Endothelial cell of umbilical vein (primary cell): ENCODE data around the gene ZDHHC13. TPM values are rescaled to one million over a fixed set of nuclear protein-coding genes. Genes with fewer than 3 reads are reported as not detected.

Experiments
- Bru-seq: library from RNA; stranded (reverse); fragments of 400-500 nt; gene quantifications from one replicate; lab custom pipeline; 2021; lab: Mats Ljungman, UMichigan
- BruChase-seq, 2 experiments: library from RNA; stranded (reverse); fragments of 400-500 nt; gene quantifications; one replicate each; lab custom pipeline; 2021; lab: Mats Ljungman, UMichigan
- BruUV-seq: library from RNA; stranded (reverse); fragments of 400-500 nt; replicated peaks from 2 replicates; lab custom pipeline; 2021; lab: Mats Ljungman, UMichigan
- CTCF ChIA-PET: fragments of 300-600, 350-600 bp; sonication (Branson Sonifier 250); formaldehyde crosslinking; loops from one replicate; lab custom pipeline; 2021; ENCODE audit warnings: antibody characterized with exemption, inconsistent platforms; lab: Charles Lee
- POLR2A ChIA-PET: fragments of 300-600, 350-600 bp; sonication (Branson Sonifier 250); formaldehyde crosslinking; loops from one replicate; lab custom pipeline; 2021; ENCODE audit warnings: antibody characterized with exemption, inconsistent platforms; lab: Charles Lee
- DNase-seq: peaks from one replicate; pipeline ENCODE4 v3.0.0-alpha.2; 2011; ENCODE audit warnings: low read depth, low spot score
- FAIRE-seq: peaks from 2 replicates; lab custom pipeline; 2011; peaks lifted over from hg19 to GRCh38; lab: Jason Lieb, UNC
- H2AFZ ChIP-seq: 2 replicates; pipeline ENCODE4 v1.6.0; 2012; ENCODE audit warnings: low read depth, low read length, control low read depth, inconsistent platforms
- H3K27ac ChIP-seq: 2 replicates; pipeline ENCODE4 v1.5.1; 2011; ENCODE audit warnings: low read depth, mild to moderate bottlenecking, control low read depth, low read length, moderate library complexity; ENCODE audit not compliant: insufficient read depth
- H3K27me3 ChIP-seq, 2 experiments: 2 replicates each; pipeline versions ENCODE4 v1.6.0 to v1.6.1; 2011; ENCODE audit warnings: low read length in 2 of 2, mixed read lengths in 1 of 2; ENCODE audit not compliant: control insufficient read depth in 2 of 2, insufficient read depth in 2 of 2
- H3K36me3 ChIP-seq, 2 experiments: 2 replicates in 1 of 2; 3 replicates in 1 of 2; pipeline ENCODE4 v1.5.1; 2011; ENCODE audit warnings: low read length in 2 of 2, mild to moderate bottlenecking in 1 of 2, moderate library complexity in 1 of 2; ENCODE audit not compliant: control insufficient read depth in 2 of 2, insufficient read depth in 2 of 2; ENCODE audit errors: extremely low read depth in 1 of 2
- H3K4me1 ChIP-seq: 3 replicates; pipeline ENCODE4 v1.5.1; 2011; ENCODE audit warnings: mild to moderate bottlenecking, low read length; ENCODE audit not compliant: control insufficient read depth, insufficient read depth; ENCODE audit errors: extremely low read depth
- H3K4me2 ChIP-seq: 2 replicates; pipeline ENCODE4 v1.6.1; 2011; ENCODE audit warnings: low read length, control low read depth, mixed read lengths; ENCODE audit not compliant: insufficient read depth
- H3K4me3 ChIP-seq, 3 experiments: fragments of 200-600 bp in 1 of 3; sonication (generic), shearing (Covaris generic) in 1 of 3; replicated peaks in 1 of 3; 2 replicates each; pipeline ENCODE4 v1.5.1; 2011 to 2016; ENCODE audit warnings: control low read depth in 3 of 3, low read length in 3 of 3, mild to moderate bottlenecking in 2 of 3, inconsistent platforms in 1 of 3, low read depth in 1 of 3, moderate library complexity in 1 of 3; ENCODE audit not compliant: insufficient read depth in 1 of 3
- H3K79me2 ChIP-seq: 2 replicates; pipeline ENCODE4 v1.6.0; 2012; ENCODE audit warnings: low read length, inconsistent platforms; ENCODE audit not compliant: control insufficient read depth, insufficient read depth
- H3K9ac ChIP-seq: replicated peaks from 2 replicates; pipeline ENCODE3; 2011; ENCODE audit warnings: low read length, control low read depth; ENCODE audit not compliant: insufficient read depth; ENCODE audit errors: extremely low read depth
- H3K9me1 ChIP-seq: replicated peaks from 3 replicates; pipeline ENCODE4 v1.6.0; 2011; ENCODE audit warnings: mild to moderate bottlenecking, low read length; ENCODE audit not compliant: control insufficient read depth, insufficient read depth; ENCODE audit errors: extremely low read depth
- H3K9me3 ChIP-seq: replicated peaks from 2 replicates; pipeline ENCODE4 v1.5.1; 2012; ENCODE audit warnings: low read length, inconsistent platforms; ENCODE audit not compliant: control insufficient read depth, insufficient read depth
- H4K20me1 ChIP-seq: replicated peaks from 2 replicates; pipeline ENCODE3; 2011; ENCODE audit warnings: mild to moderate bottlenecking, low read length; ENCODE audit not compliant: control insufficient read depth, insufficient read depth; ENCODE audit errors: extremely low read depth
- CTCF ChIP-seq, 2 donors: IDR thresholded peaks; 1 replicate in 1 of 2; 2 replicates in 1 of 2; pipeline ENCODE4 v1.5.1; 2011; ENCODE audit warnings: low read length in 2 of 2, mild to moderate bottlenecking in 2 of 2, moderate library complexity in 2 of 2, control low read depth in 1 of 2, inconsistent platforms in 1 of 2, low read depth in 1 of 2; ENCODE audit not compliant: insufficient read depth in 1 of 2; ENCODE audit errors: extremely low read depth in 1 of 2
- EZH2 ChIP-seq: IDR thresholded peaks from 2 replicates; pipeline ENCODE4 v1.6.1; 2012; ENCODE audit warnings: borderline replicate concordance, low read depth, mild to moderate bottlenecking, moderate library complexity, low read length, inconsistent platforms; ENCODE audit not compliant: severe bottlenecking
- JUN ChIP-seq: IDR thresholded peaks from 2 replicates; pipeline ENCODE4 v1.6.1; 2011; ENCODE audit warnings: borderline replicate concordance, low read depth; ENCODE audit not compliant: insufficient read length, insufficient read depth
- MAX ChIP-seq: IDR thresholded peaks from 2 replicates; pipeline ENCODE4 v1.6.1; 2011; ENCODE audit not compliant: insufficient read depth, insufficient read length
- POLR2A ChIP-seq: IDR thresholded peaks from 2 replicates; pipeline ENCODE4 v1.6.1; 2012; ENCODE audit warnings: low read depth, mild to moderate bottlenecking, control low read depth, low read length
- POLR2AphosphoS5 ChIP-seq: IDR thresholded peaks from 2 replicates; pipeline ENCODE4 v1.6.1; 2012; ENCODE audit warnings: low read depth, mild to moderate bottlenecking, control low read depth, low read length, moderate library complexity; ENCODE audit not compliant: insufficient read depth
- dilution Hi-C: fragments of 300-500 bp; cut with MboI; formaldehyde crosslinking; loops from one replicate; pipeline ENCODE4 v1.15.0; 2019; ENCODE audit warnings: low sequenced_read_pairs; ENCODE audit not compliant: extremely low pct_ligation_motif_present
- intact Hi-C: fragments of 100-400 bp; cut with micrococcal nuclease; formaldehyde crosslinking; loops from one replicate; pipeline ENCODE4 v1.10.0; 2022
- long read RNA-seq: library from polyadenylated mRNA; stranded (forward); transcript quantifications from one replicate; pipeline ENCODE4 v2.0.0, GENCODE V29; 2021
- polyA minus RNA-seq, 3 experiments: library from RNA; depleted of rRNA, polyadenylated mRNA; stranded (reverse); fragments of >200 nt; gene quantifications; 1 replicate in 1 of 3; 2 replicates in 2 of 3; pipeline ENCODE4 v1.2.3, GENCODE V29; 2011
- polyA plus RNA-seq, 4 experiments: library from polyadenylated mRNA; depleted of rRNA in 3 of 4; stranded (reverse) in 3 of 4; unstranded in 1 of 4; fragments of >200 nt; gene quantifications; 2 replicates each; pipeline versions ENCODE4 v1.2.1 to v1.2.3, GENCODE V29; 2011 to 2012; ENCODE audit warnings: missing spikeins in 1 of 4
- total RNA-seq: library from RNA; stranded (reverse); gene quantifications from 2 replicates; pipeline ENCODE4 v1.2.3, GENCODE V29; 2021

ZDHHC13 gene
- 50.1 and 52.9 TPM in 2 replicates for total RNA-seq
- 32.4 and 37.4 TPM in 2 replicates for polyA plus RNA-seq
- 28.0 and 30.2 TPM in 2 replicates for polyA plus RNA-seq (2011; cell fraction: cytosol; rRNA removed)
- polyA plus RNA-seq (2011; cell fraction: nucleus; rRNA removed) = 63.1 and 81.3 TPM in 2 replicates
- 36.5 and 60.3 TPM in 2 replicates for polyA plus RNA-seq (2012)
- 46.4 and 55.8 TPM in 2 replicates for polyA minus RNA-seq
- 8.0 TPM for polyA minus RNA-seq (2011; cell fraction: cytosol; rRNA and poly(A)+ RNA removed)
- 42.3 and 83.4 TPM in 2 replicates for polyA minus RNA-seq (2011; cell fraction: nucleus; rRNA and poly(A)+ RNA removed)
- Bru-seq, nascent RNA = percentile 95 among the genes with signal in this experiment
- BruChase-seq, experiment 1, labeled RNA remaining after a 6-hour chase = percentile 86 among the genes with signal in this experiment
- percentile 95 among the genes with signal in this experiment for BruChase-seq, experiment 2, labeled RNA remaining after a 2-hour chase
- long read RNA-seq, transcript ZDHHC13-201 (16 exons, 2,283 nt) = minor isoform, 13 of 178 reads
- long read RNA-seq, transcript ZDHHC13-202 (17 exons, 2,445 nt) = major isoform, 133 of 178 reads
- long read RNA-seq, partial matches to known transcripts = 3 of 178 reads
- long read RNA-seq, other reads (novel, unspliced or antisense) = 29 of 178 reads

DNA sequence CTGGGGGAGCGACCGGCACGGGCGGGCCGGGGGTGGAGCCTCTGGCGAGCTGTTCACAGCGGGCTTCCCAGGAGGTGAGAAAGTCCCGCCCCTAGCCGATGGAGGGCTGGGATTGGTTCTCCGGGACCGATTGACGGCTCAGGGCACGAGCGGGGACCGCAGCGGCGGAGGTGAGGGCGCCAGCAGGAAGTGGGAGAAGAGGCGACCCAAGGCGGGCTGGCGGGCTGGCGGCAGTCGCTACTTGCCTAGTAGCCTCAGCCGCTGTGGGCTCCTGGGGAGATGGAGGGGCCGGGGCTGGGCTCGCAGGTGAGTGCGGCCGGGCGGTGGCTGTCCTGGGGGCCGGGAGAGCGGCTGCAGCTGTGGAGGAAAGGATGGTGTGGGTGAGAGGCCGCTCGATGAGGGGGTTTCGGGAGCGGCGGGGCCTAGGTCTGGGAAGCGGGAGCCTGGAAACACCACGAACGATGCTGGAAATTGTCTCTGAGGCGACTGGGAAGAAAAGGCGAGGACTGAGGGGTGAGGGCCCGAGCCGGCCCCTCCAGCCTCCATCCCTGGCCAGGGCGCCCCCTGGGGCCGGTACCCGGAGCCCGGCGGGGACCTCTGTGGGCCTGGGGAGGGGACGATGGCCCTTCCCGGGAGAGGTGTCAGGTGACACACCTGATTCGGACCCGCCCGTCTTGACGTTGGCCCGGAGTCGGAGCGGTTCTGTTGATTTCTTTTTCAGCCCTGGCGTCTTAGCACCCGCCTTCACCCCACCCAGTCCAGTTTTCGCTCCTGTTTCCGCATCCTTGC is at the start of gene ZDHHC13:
Gene ZDHHC13 (plus strand): TSS at position 198 of the 789 bp plus-strand sequence. CDS start 82 bp downstream, at position 280.
- Histone ChIP-seq H3K4me3 (peak within 1 kb of the TSS; percentile 74 to 92 (median 83)), H3K36me3 (peaks cover 0 to 2% of the 10 kb centered on the region in 2 experiments), H4K20me1 (no peaks in the 10 kb centered on the region), H3K27ac (peak within 1 kb of the TSS; percentile 45), H3K27me3 (no peaks in the 10 kb centered on the region), H3K9ac (peak within 1 kb of the TSS; percentile 49), H3K9me1 (no peaks in the 10 kb centered on the region), H3K4me2 (peak within 1 kb of the TSS; percentile 94), H3K9me3 (no peaks in the 10 kb centered on the region), H2AFZ (peak within 1 kb of the TSS; percentile 94), H3K4me1 (peaks cover 44% of the 10 kb centered on the region), H3K79me2 (peaks cover 48% of the 10 kb centered on the region)
- CTCF ChIA-PET = interaction anchor here (0.7 to 7.4 kb wide), 7 partner anchors 15 to 46 kb away, joined by 3 to 74 read pairs (median 6); no protein-coding TSS in a partner anchor
- TF ChIP-seq MAX = no peak
- peak; percentile 85 for TF ChIP-seq POLR2AphosphoS5
- peak; percentile 78 for TF ChIP-seq POLR2A
- TF ChIP-seq EZH2 = no peak
- TF ChIP-seq JUN = no peak
- TF ChIP-seq CTCF (IDR thresholded peaks at IDR 0.05; ENCODE audit: extremely low read depth in 1 of 2, insufficient read depth in 1 of 2, low read depth in 1 of 2, low read length in 2 of 2) = peak; percentile 51 to 74
- FAIRE-seq (peak; percentile 93), DNase-seq (peak; percentile 96)
- intact Hi-C loops = loop anchor here (1.0 to 2.0 kb wide), 2 partner anchors 40 to 116 kb away; no protein-coding TSS in a partner anchor
- POLR2A ChIA-PET = interaction anchor here (1.1 to 1.3 kb wide), 3 partner anchors 13 to 116 kb away, joined by 3 to 6 read pairs (median 3); no protein-coding TSS in a partner anchor
- BruUV-seq = TSS peak; percentile 75
- dilution Hi-C loops = no loop called here
